ENCODE results near the gene SLC25A34. TPM values are rescaled to one million over a fixed set of nuclear protein-coding genes. Genes with fewer than 3 reads are reported as not detected.

The SLC25A34 gene
- total RNA-seq, 2 experiments from 2014 or later = 0.56 to 0.81 TPM

DNA sequence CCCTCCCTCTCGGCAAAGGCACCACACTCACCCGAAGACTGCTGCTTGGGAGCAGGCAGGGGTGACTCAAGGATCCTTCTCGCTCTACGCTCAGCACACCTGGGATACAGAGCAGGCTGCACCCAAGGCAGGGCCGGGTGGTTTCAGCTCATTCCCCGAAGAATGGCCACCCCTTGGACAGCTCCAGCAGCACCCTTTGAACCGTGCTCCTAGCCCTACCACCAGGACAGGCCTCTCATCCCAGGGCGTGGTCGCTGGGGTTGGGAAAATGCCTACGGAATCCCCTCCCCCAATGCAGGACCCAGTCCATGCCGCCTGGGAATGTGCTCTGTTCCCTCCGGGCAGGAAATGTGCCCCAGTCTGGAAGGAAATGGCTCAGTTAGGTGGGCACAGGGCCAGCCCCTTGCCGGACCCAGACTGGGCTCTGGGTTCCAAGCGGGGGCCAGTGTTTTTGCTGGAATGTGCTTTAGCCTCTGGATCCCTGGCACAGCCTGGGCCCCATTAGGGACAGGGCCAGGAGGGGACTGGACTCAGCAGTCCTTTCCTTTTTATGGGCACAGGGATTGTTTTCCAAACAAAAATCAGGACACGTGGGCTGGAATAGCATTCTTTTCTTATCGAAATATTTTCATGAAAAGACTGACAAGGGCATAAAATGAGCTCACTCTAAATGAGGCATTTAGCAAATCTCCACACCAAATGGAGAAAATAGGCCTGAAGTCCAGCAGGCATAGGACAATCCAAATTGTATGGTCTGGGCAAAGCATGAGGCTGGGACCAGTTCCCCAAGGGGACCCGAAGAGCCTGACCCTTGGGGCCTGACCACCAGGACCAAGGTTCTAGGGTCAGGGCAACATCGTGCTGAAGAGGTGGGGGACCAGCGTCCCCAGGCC is 13.6 kb downstream of the SLC25A34 start:
- ChIA-PET CTCF (interaction anchor here (1.5 kb wide), 1 partner anchor 42 kb away, joined by 4 read pairs; no protein-coding TSS in a partner anchor), POLR2A (no interaction called here)
- intact Hi-C loops (cut with micrococcal nuclease) = loop anchor here (10.0 kb wide), 1 partner anchor 155 kb away; no protein-coding TSS in a partner anchor
- H3K9me3 Mint-ChIP-seq = no peaks in the 10 kb centered on the region
- no peak for DNase-seq
- ATAC-seq = no peak
- no peaks in the 10 kb centered on the region for H3K4me1 Mint-ChIP-seq (ENCODE audit: low read depth)
- H3K27ac Mint-ChIP-seq = no peak overlapping the region
- H3K4me3 Mint-ChIP-seq = no peak overlapping the region
- H3K27me3 Mint-ChIP-seq = peaks cover 2% of the 10 kb centered on the region
- no peaks in the 10 kb centered on the region for H3K36me3 Mint-ChIP-seq (ENCODE audit: low read depth)
- TF ChIP-seq, protein P1, sequence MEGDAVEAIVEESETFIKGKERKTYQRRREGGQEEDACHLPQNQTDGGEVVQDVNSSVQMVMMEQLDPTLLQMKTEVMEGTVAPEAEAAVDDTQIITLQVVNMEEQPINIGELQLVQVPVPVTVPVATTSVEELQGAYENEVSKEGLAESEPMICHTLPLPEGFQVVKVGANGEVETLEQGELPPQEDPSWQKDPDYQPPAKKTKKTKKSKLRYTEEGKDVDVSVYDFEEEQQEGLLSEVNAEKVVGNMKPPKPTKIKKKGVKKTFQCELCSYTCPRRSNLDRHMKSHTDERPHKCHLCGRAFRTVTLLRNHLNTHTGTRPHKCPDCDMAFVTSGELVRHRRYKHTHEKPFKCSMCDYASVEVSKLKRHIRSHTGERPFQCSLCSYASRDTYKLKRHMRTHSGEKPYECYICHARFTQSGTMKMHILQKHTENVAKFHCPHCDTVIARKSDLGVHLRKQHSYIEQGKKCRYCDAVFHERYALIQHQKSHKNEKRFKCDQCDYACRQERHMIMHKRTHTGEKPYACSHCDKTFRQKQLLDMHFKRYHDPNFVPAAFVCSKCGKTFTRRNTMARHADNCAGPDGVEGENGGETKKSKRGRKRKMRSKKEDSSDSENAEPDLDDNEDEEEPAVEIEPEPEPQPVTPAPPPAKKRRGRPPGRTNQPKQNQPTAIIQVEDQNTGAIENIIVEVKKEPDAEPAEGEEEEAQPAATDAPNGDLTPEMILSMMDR (IDR thresholded peaks at IDR 0.05) = no peak

GRCh38 chr1:15750924-15751323 is 14.9 kb downstream of the SLC25A34 start:
- no peaks in the 10 kb centered on the region for H3K36me3 Mint-ChIP-seq (ENCODE audit: low read depth)
- no peak overlapping the region for H3K4me3 Mint-ChIP-seq
- H3K4me1 Mint-ChIP-seq (ENCODE audit: low read depth) = no peaks in the 10 kb centered on the region
- H3K27ac Mint-ChIP-seq = no peak overlapping the region
- no peak for DNase-seq
- ChIA-PET POLR2A (no interaction called here), CTCF (no interaction called here)
- H3K9me3 Mint-ChIP-seq = no peaks in the 10 kb centered on the region
- H3K27me3 Mint-ChIP-seq = peaks cover 5% of the 10 kb centered on the region
- TF ChIP-seq, protein P1 (IDR thresholded peaks at IDR 0.05) = no peak
- intact Hi-C loops (cut with micrococcal nuclease) = no loop called here
- no peak for ATAC-seq

GRCh38 chr1:15751717-15752116 is 15.7 kb downstream of the SLC25A34 start:
- H3K9me3 Mint-ChIP-seq = no peaks in the 10 kb centered on the region
- no peak for DNase-seq
- H3K27me3 Mint-ChIP-seq = peaks cover 12% of the 10 kb centered on the region
- ATAC-seq = no peak
- TF ChIP-seq, protein P1 (IDR thresholded peaks at IDR 0.05) = no peak
- H3K4me3 Mint-ChIP-seq = no peak overlapping the region
- H3K27ac Mint-ChIP-seq = no peak overlapping the region
- H3K36me3 Mint-ChIP-seq (ENCODE audit: low read depth) = no peaks in the 10 kb centered on the region
- peaks cover 5% of the 10 kb centered on the region for H3K4me1 Mint-ChIP-seq (ENCODE audit: low read depth)
- CTCF ChIA-PET = no interaction called here
- POLR2A ChIA-PET = no interaction called here
- intact Hi-C loops (cut with micrococcal nuclease) = no loop called here

DNA sequence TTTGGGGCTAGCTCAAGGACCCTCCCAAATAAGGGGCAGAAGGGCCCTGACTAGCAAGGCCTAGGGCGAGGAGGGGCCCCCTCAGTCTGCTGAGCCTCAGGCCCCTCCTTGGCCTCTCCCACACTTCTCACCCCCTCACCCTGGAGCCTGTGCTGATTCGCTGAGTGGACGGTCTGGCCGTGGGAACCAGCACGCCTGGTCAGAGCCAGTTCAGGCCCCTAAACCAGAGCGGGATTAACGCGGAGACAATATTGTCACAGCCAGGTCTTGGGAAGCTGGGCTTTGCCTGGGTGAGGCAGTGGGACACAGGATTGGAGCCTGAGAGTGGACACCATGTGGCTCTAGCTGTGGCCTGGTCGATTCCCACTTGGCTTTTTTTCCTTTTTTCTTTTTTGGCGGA is 17.7 kb downstream of the SLC25A34 start:
- CTCF ChIA-PET = no interaction called here
- Mint-ChIP-seq H3K4me1 (ENCODE audit: low read depth) (peaks cover 10% of the 10 kb centered on the region), H3K36me3 (ENCODE audit: low read depth) (no peaks in the 10 kb centered on the region), H3K4me3 (no peak overlapping the region), H3K27ac (no peak overlapping the region), H3K27me3 (peaks cover 24% of the 10 kb centered on the region), H3K9me3 (no peaks in the 10 kb centered on the region)
- no peak for ATAC-seq
- TF ChIP-seq, protein P1 (IDR thresholded peaks at IDR 0.05) = no peak
- intact Hi-C loops (cut with micrococcal nuclease) = no loop called here
- no peak for DNase-seq
- POLR2A ChIA-PET = no interaction called here

GRCh38 chr1:15755021-15755645 is 19.1 kb downstream of the SLC25A34 start:
- ChIA-PET CTCF (interaction anchor here (0.5 to 1.6 kb wide), 3 partner anchors 14 to 146 kb away, joined by 3 to 4 read pairs (median 4); no protein-coding TSS in a partner anchor), POLR2A (no interaction called here)
- H3K4me3 Mint-ChIP-seq = no peak overlapping the region
- peaks cover 10% of the 10 kb centered on the region for H3K4me1 Mint-ChIP-seq (ENCODE audit: low read depth)
- ATAC-seq = no peak
- intact Hi-C loops (cut with micrococcal nuclease) = no loop called here
- no peaks in the 10 kb centered on the region for H3K36me3 Mint-ChIP-seq (ENCODE audit: low read depth)
- DNase-seq = no peak
- H3K27ac Mint-ChIP-seq = no peak overlapping the region
- H3K9me3 Mint-ChIP-seq = no peaks in the 10 kb centered on the region
- TF ChIP-seq, protein P1 (IDR thresholded peaks at IDR 0.05) = no peak
- H3K27me3 Mint-ChIP-seq = peaks cover 30% of the 10 kb centered on the region
